HepG2 (cell line): ENCODE measurements around the gene CALCR. TPM values are rescaled to one million over a fixed set of nuclear protein-coding genes. Genes with fewer than 3 reads are reported as not detected.

ENCODE experiments used
- ATAC-seq: fragments of 200-7000 bp; cut with Tn5 transposase; 3 replicates; pipeline ENCODE4 v1.9.1; 2020; ENCODE audit warnings: mild to moderate bottlenecking, moderate library complexity
- BruUV-seq: library from RNA; stranded (reverse); fragments of 400-500 nt; replicated peaks from 2 replicates; lab custom pipeline; 2021; lab: Mats Ljungman, UMichigan
- CTCF ChIA-PET: fragments of 300-600 bp; formaldehyde crosslinking; extraction: SDS; loops from one replicate; lab custom pipeline; 2021; ENCODE audit warnings: low total read pairs, inconsistent platforms, low intra/inter-chr PET ratio; lab: Yijun Ruan, JAX
- POLR2A ChIA-PET: fragments of 350-600 bp; sonication (Branson Sonifier 250); formaldehyde crosslinking; loops from one replicate; lab custom pipeline; 2020; ENCODE audit warnings: antibody characterized with exemption, inconsistent platforms; lab: Yijun Ruan, JAX
- DNase-seq: peaks from one replicate; pipeline ENCODE4 v3.0.0-alpha.2; 2015; ENCODE audit warnings: low spot score
- FAIRE-seq: peaks from 3 replicates; lab custom pipeline; 2011; peaks lifted over from hg19 to GRCh38; lab: Jason Lieb, UNC
- H2AFZ ChIP-seq: one replicate; pipeline ENCODE4 v1.6.1; 2011; ENCODE audit warnings: low read length, inconsistent platforms
- H3K27ac ChIP-seq: fragments of 300-600 bp; 3 replicates; pipeline ENCODE4 v1.8.0; 2011; ENCODE audit warnings: mixed run types, mild to moderate bottlenecking, mixed read lengths, low read length, inconsistent platforms; ENCODE audit not compliant: insufficient read depth; ENCODE audit errors: extremely low read length
- H3K27me3 ChIP-seq, 2 experiments: fragments of 200-600 bp in 1 of 2; 2 replicates in 1 of 2; 3 replicates in 1 of 2; pipeline versions ENCODE4 v1.6.0 to v1.8.0; 2011; ENCODE audit warnings: low read length in 2 of 2, mild to moderate bottlenecking in 2 of 2, moderate library complexity in 2 of 2, inconsistent platforms in 1 of 2; ENCODE audit not compliant: insufficient read depth in 2 of 2, control insufficient read depth in 1 of 2
- H3K36me3 ChIP-seq, 2 experiments: fragments of 200-600 bp in 1 of 2; replicated peaks in 1 of 2; 2 replicates in 1 of 2; 3 replicates in 1 of 2; pipeline versions ENCODE4 v1.5.1 to v1.8.0; 2011; ENCODE audit warnings: low read length in 2 of 2, inconsistent platforms in 1 of 2; ENCODE audit not compliant: insufficient read depth in 2 of 2, control insufficient read depth in 1 of 2
- H3K4me1 ChIP-seq: 2 replicates; pipeline ENCODE4 v1.5.1; 2012; ENCODE audit warnings: low read length, inconsistent platforms; ENCODE audit not compliant: insufficient read depth
- H3K4me2 ChIP-seq: 2 replicates; pipeline ENCODE4 v1.6.0; 2011; ENCODE audit warnings: low read depth, low read length, inconsistent platforms
- H3K4me3 ChIP-seq, 3 experiments: fragments of 200-600 bp in 1 of 3; sonication (generic), shearing (Covaris generic) in 1 of 3; replicated peaks in 1 of 3; 2 replicates each; pipeline ENCODE4 v1.5.1; 2011 to 2016; ENCODE audit warnings: low read length in 3 of 3, inconsistent platforms in 2 of 3, low read depth in 2 of 3, mild to moderate bottlenecking in 2 of 3, control low read depth in 1 of 3, mixed read lengths in 1 of 3; ENCODE audit not compliant: insufficient read depth in 1 of 3
- H3K79me2 ChIP-seq: one replicate; pipeline ENCODE4 v1.6.1; 2011; ENCODE audit warnings: low read length, inconsistent platforms; ENCODE audit not compliant: insufficient read depth
- H3K9ac ChIP-seq: 2 replicates; pipeline ENCODE4 v1.6.0; 2011; ENCODE audit warnings: mild to moderate bottlenecking, low read depth, low read length, inconsistent platforms; ENCODE audit not compliant: insufficient read depth
- H3K9me3 ChIP-seq: 2 replicates; pipeline ENCODE4 v1.5.1; 2012; ENCODE audit warnings: mild to moderate bottlenecking, low read length
- H4K20me1 ChIP-seq: 2 replicates; pipeline ENCODE4 v1.6.0; 2011; ENCODE audit warnings: inconsistent platforms, mild to moderate bottlenecking, low read length, moderate library complexity; ENCODE audit not compliant: insufficient read depth
- ADNP ChIP-seq: sonication (generic); formaldehyde crosslinking; IDR thresholded peaks from 2 replicates; pipeline ENCODE4 v1.4.0; 2020; ENCODE audit warnings: missing genetic modification reagents
- DPF2 ChIP-seq: sonication (generic); formaldehyde crosslinking; IDR thresholded peaks from 2 replicates; pipeline ENCODE4 v1.4.0; 2020; ENCODE audit warnings: mild to moderate bottlenecking, low read depth, missing genetic modification reagents, borderline replicate concordance
- EED ChIP-seq: sonication (generic); formaldehyde crosslinking; IDR thresholded peaks from 2 replicates; pipeline ENCODE4 v1.5.0; 2020; ENCODE audit warnings: mild to moderate bottlenecking, missing genetic modification reagents
- GATAD1 ChIP-seq: IDR thresholded peaks from 2 replicates; pipeline ENCODE4 v1.6.1; 2016; ENCODE audit warnings: missing genetic modification reagents, missing compliant biosample characterization
- GMEB1 ChIP-seq: sonication (generic); formaldehyde crosslinking; IDR thresholded peaks from 2 replicates; pipeline ENCODE4 v1.5.1; 2020; ENCODE audit warnings: missing genetic modification reagents, mild to moderate bottlenecking, borderline replicate concordance
- JUNB ChIP-seq: sonication (generic); formaldehyde crosslinking; IDR thresholded peaks from 2 replicates; pipeline ENCODE4 v1.8.0; 2022; ENCODE audit warnings: missing genetic modification reagents, mild to moderate bottlenecking, borderline replicate concordance
- ZFAT ChIP-seq: sonication (generic); formaldehyde crosslinking; conservative IDR thresholded peaks from 2 replicates; pipeline ENCODE4 v1.8.1; 2023; ENCODE audit warnings: missing genetic modification reagents, inconsistent platforms
- ZHX1 ChIP-seq: sonication (generic); formaldehyde crosslinking; IDR thresholded peaks from 2 replicates; pipeline ENCODE4 v1.8.1; 2022; ENCODE audit warnings: low read depth, mild to moderate bottlenecking, missing genetic modification reagents
- ZNF17 ChIP-seq: sonication (generic); formaldehyde crosslinking; IDR thresholded peaks from 2 replicates; pipeline ENCODE4 v1.5.0; 2020; ENCODE audit warnings: mild to moderate bottlenecking, missing genetic modification reagents
- ZNF563 ChIP-seq: sonication (generic); formaldehyde crosslinking; IDR thresholded peaks from 2 replicates; pipeline ENCODE4 v1.8.0; 2022; ENCODE audit warnings: mild to moderate bottlenecking, moderate library complexity, missing genetic modification reagents
- ZSCAN9 ChIP-seq: IDR thresholded peaks from 2 replicates; pipeline ENCODE4 v1.6.1; 2016; ENCODE audit warnings: borderline replicate concordance
- WGBS: methylation state at CpG from one replicate; pipeline ENCODE4 v1.1.6; 2017; ENCODE audit warnings: low lambda C conversion rate; 5-methylcytosine and 5-hydroxymethylcytosine counted together
- in situ Hi-C: cut with HindIII; loops from 2 replicates; pipeline ENCODE4 v1.10.0; 2017; ENCODE audit warnings: low pct_unique_long_range_greater_than_20kb; ENCODE audit not compliant: extremely low pct_ligation_motif_present
- intact Hi-C: fragments of 100-400 bp; cut with micrococcal nuclease; formaldehyde crosslinking; loops from one replicate; pipeline ENCODE4 v1.10.0; 2022; ENCODE audit not compliant: unreplicated experiment
- polyA plus RNA-seq, 8 experiments: library from polyadenylated mRNA; depleted of rRNA in 3 of 8; stranded (reverse) in 7 of 8; unstranded in 1 of 8; fragments of >200 nt; fragmentation: Illumina TruSeq in 4 of 8; extraction: Trizol in 4 of 8; gene quantifications; 2 replicates each; pipeline versions ENCODE4 v1.2.1 to v1.2.3, GENCODE V29; 2011 to 2016; ENCODE audit warnings: low read depth in 4 of 8, missing spikeins in 1 of 8, mixed read lengths in 1 of 8; ENCODE audit not compliant: insufficient read depth in 1 of 8
- total RNA-seq, 5 experiments: library from RNA; depleted of rRNA; stranded (reverse); fragments of >200 nt; fragmentation: Illumina TruSeq; extraction: Trizol; gene quantifications; 2 replicates each; pipeline ENCODE4 v1.2.3, GENCODE V29; 2016; ENCODE audit warnings: low read depth in 1 of 5
- TF ChIP-seq, protein P1 (sequence below): sonication (generic); formaldehyde crosslinking; IDR thresholded peaks from 2 replicates; pipeline ENCODE4 v1.4.0; 2020; ENCODE audit warnings: mild to moderate bottlenecking, missing genetic modification reagents

CALCR gene
- total and polyA plus RNA-seq, 2 of the 13 experiments (the other 11 are each of a cell fraction or from before 2014, with no cell fraction given): not detected

DNA sequence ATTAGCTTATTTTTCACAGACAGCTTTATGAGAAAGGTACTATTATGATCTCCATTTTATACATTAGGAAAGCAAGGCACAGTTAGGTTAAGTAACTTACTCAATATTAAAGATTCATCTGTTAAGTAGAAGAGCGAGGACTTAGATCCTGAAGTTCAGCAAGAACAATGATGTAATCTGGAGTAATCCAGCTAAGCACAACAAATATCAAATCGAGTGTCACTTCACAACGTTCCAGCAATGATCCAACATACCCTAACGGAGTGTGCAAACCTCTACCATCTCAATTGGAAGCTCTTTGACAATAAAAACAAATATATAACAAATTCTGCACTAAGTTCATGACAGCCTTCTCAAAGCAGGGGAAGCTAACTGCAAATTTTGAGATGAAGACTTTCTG is 121.3 kb downstream of the CALCR start:
- Histone ChIP-seq H3K4me1 (no peaks in the 10 kb centered on the region), H4K20me1 (no peaks in the 10 kb centered on the region), H3K4me2 (no peak overlapping the region), H3K27me3 (no peaks in the 10 kb centered on the region), H3K9ac (no peak overlapping the region), H3K36me3 (no peaks in the 10 kb centered on the region), H3K4me3 (no peak overlapping the region), H3K9me3 (no peaks in the 10 kb centered on the region), H3K79me2 (no peaks in the 10 kb centered on the region), H2AFZ (no peak overlapping the region), H3K27ac (no peak overlapping the region)
- no peak for TF ChIP-seq DPF2 (CRISPR knock-in tag)
- no peak for TF ChIP-seq GMEB1
- no peak for TF ChIP-seq GATAD1 (CRISPR knock-in tag)
- no peak for TF ChIP-seq ZNF17
- no peak for TF ChIP-seq JUNB (CRISPR knock-in tag)
- no peak for TF ChIP-seq ZSCAN9 (CRISPR knock-in tag)
- no peak for TF ChIP-seq EED (CRISPR knock-in tag)
- TF ChIP-seq ZFAT: no peak
- TF ChIP-seq, protein P1, sequence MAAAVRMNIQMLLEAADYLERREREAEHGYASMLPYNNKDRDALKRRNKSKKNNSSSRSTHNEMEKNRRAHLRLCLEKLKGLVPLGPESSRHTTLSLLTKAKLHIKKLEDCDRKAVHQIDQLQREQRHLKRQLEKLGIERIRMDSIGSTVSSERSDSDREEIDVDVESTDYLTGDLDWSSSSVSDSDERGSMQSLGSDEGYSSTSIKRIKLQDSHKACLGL: no peak
- no peak for TF ChIP-seq ADNP (CRISPR knock-in tag)
- no peak for TF ChIP-seq ZNF563 (CRISPR knock-in tag)
- no peak for TF ChIP-seq ZHX1 (CRISPR knock-in tag)
- FAIRE-seq (no peak), DNase-seq (no peak), ATAC-seq (no peak)
- POLR2A ChIA-PET: no interaction called here
- in situ Hi-C loops (no loop called here), intact Hi-C loops (no loop called here)
- no TSS peak for BruUV-seq
- CTCF ChIA-PET: no interaction called here
- 2% methylated on average over 4 of the region's 4 CpGs for WGBS
